ENCODE data around the gene UNK. TPM values are rescaled to one million over a fixed set of nuclear protein-coding genes. Genes with fewer than 3 reads are reported as not detected.

The UNK gene
- total RNA-seq, 6 donors from 2014 or later: 22.4 to 97.4 (median 31.4) TPM

DNA sequence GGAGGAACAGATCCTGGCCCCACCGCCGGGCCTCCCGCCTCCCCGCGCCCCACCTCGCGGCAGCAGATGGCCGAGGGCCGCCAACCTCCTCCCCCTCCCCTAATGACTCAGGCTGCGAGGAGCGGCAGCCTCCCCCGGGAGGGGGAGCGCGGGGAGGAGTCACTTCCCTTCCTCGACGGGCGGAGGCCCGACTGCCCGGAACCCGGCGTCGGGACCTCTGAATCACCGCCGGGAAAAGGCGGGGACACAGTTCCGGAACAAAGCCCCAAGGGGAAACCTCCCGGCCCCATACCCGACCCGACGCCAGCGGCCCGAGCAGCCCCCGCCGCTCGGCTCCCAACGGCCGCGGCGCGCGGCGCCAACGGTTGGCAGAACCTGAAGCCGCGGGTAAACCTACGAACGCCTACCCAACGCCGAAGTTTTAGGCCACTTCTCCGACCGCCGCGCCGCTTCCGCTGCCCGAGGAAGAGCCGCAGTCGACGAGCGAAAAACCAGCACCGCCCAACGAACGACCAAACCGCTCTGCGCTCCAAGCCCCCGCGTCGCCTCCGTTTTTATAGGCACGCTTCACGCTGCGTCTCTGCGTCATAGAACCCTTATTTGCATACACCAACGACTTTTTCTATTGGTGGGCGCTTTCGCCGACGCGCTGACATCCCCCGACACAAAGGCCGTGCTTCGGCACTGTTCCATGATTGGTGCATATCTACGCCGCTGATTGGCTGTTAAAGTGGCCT lies 5.2 kb upstream of the UNK start:
- Histone ChIP-seq H3K36me3 (peaks cover 11 to 47% (median 20%) of the 10 kb centered on the region in 4 donors), H3K4me1 (peaks cover 37 to 61% (median 45%) of the 10 kb centered on the region in 4 donors), H3K27ac (peak overlapping the region; percentile 95 to 99 (median 99)), H3K9me3 (no peaks in the 10 kb centered on the region), H3K27me3 (no peaks in the 10 kb centered on the region), H3K4me3 (peak overlapping the region; percentile 89 to 97 (median 90))
- TF ChIP-seq POLR2AphosphoS5 (IDR thresholded peaks at IDR 0.05): peak; percentile 100
- TF ChIP-seq CTCF (IDR thresholded peaks at IDR 0.05): peak in 2 of 6 experiments; percentile 18 to 50
- peak in 3 of 4 donors; percentile 96 to 97 (median 96) for TF ChIP-seq EP300 (IDR thresholded peaks at IDR 0.05)
- peak; percentile 100 for TF ChIP-seq POLR2A (IDR thresholded peaks at IDR 0.05)
- 0% methylated on average over 18 to 44 of the region's 84 CpGs for WGBS, 2 donors
- ATAC-seq (ENCODE audit: low FRiP score in 2 of 2) (peak; percentile 88 to 93), DNase-seq (peak; percentile 95)

DNA sequence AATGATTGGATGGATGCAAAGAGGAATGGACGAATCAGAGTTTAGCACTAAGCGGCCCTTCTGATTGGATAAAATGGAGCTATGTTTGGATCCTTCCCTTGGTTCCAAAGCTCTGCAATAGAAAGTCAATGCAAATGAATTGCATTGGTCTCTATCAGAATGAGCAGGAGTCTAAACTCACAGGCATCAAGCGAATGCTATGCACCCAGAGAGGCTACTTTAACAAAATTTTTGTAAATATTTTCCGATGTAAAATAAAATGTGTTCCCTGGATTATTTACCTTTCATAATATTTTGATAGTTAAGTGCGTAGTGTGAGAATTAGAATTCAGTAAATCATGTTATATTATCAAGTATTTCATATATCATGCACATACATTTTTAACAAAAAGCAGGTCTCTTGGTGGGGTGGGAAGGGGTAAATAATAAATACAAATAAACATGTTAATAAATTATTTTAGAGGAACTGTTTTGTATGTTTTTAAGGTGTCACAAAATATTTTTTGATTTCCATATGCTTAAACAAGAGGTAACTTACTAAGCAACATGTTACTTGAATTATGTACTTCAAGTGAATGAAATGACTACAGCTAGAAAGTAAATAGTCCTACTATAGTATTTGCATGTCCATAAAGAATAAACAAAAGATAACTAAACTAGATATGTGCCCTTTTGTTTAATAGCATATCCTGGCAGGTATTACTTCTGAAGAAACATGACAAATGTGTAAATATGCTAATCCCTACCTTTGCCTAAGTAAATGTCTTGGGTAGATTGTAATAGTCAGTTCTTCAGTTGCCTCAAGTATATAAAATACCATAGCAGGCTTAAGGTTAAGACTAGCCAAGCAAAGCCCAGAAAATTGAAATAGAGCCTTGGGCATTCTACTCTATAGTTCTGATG lies 4.4 kb upstream of the UNK start:
- peak overlapping the region in 3 of 4 donors; percentile 99 for H3K27ac ChIP-seq
- DNase-seq (no peak), ATAC-seq (ENCODE audit: low FRiP score in 2 of 2) (no peak)
- no peaks in the 10 kb centered on the region for H3K27me3 ChIP-seq
- H3K9me3 ChIP-seq: no peaks in the 10 kb centered on the region
- peaks cover 37 to 62% (median 44%) of the 10 kb centered on the region in 4 donors for H3K4me1 ChIP-seq
- 21 to 23% methylated on average over 5 of the region's 5 CpGs for WGBS, 2 donors
- TF ChIP-seq EP300 (IDR thresholded peaks at IDR 0.05) (no peak), POLR2A (IDR thresholded peaks at IDR 0.05) (no peak), POLR2AphosphoS5 (IDR thresholded peaks at IDR 0.05) (no peak), CTCF (IDR thresholded peaks at IDR 0.05) (no peak)
- peak overlapping the region in 1 of 4 donors; percentile 89 for H3K4me3 ChIP-seq
- peaks cover 11 to 39% (median 18%) of the 10 kb centered on the region in 4 donors for H3K36me3 ChIP-seq

DNA sequence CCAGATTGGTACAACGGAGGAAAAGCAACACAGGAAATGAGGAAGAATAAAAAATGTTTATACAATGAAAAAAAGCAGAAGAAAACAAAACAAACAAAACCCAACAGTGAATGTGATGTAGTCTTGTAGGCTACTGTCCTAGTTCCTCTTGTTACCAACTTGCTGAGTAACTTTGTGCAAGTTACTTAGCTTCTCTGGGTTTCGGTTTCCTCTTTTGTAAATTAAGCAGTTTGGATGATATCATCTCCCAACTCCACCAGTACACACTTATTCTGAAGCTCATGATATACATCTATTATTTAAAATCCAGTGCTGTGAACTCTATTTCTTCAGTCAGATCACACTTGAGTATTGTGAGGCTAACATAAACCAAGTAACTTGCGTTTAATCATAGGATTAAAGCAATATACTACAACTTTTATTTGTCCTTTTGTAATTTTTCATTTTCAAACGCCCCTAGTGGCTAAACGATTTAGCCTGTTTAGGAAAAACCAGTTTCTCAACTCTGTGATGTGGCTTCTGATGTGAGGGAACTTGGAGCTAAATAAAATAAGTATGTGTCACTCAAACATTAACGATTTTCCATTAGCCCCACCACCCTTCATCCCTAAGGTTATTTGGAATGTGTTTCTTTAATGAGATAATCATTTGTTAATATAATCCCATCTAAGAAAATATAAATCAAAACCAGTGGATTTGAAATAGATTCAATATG lies 1.4 kb upstream of the UNK start:
- Histone ChIP-seq H3K9me3 (no peaks in the 10 kb centered on the region), H3K4me3 (peak overlapping the region in 2 of 4 donors; percentile 26 to 64), H3K27me3 (no peaks in the 10 kb centered on the region), H3K4me1 (peaks cover 33 to 57% (median 38%) of the 10 kb centered on the region in 4 donors), H3K27ac (peak overlapping the region; percentile 99 to 100 (median 99)), H3K36me3 (peaks cover 5 to 9% (median 8%) of the 10 kb centered on the region in 4 donors)
- peak in 1 of 2 donors; percentile 46 for TF ChIP-seq POLR2AphosphoS5 (IDR thresholded peaks at IDR 0.05)
- TF ChIP-seq POLR2A (IDR thresholded peaks at IDR 0.05): no peak
- TF ChIP-seq EP300 (IDR thresholded peaks at IDR 0.05): no peak
- TF ChIP-seq CTCF (IDR thresholded peaks at IDR 0.05): peak; percentile 65 to 87 (median 74)
- ATAC-seq (ENCODE audit: low FRiP score in 2 of 2): no peak
- DNase-seq: no peak
- 4 to 6% methylated on average over 6 of the region's 6 CpGs for WGBS, 2 donors

DNA sequence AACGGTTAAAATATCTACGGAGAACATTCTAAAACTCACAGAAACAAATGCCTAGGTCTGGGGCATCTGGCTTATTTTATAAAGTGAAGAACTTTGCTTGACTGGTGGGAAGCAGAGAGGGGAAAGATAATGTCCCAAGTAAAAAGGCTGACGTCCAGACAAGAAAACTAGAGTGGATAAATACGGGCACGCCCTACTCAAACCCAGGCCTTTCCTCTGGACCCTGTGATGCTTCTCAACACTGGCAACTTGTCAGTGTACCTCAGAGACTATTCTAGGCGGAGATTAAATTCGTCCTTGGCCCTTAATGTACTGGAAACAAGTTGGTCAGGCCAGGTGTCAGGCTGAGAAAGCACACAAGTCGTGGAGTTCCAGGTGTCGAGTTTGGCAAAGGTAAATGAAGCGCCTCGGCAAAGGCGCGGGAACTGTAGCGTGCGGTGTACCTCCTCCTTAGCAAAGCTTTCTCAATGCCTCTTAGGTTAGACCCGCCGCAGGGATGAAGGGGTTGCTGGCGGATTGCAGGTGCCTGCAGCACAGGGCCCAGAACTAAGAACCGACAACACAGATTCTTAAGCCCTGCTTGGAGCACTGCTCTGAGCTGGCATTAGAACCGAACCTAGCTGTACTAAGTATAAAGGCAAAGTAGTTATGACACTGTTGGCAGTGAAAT lies 668 bp upstream of the UNK start:
- H3K4me3 ChIP-seq: peak overlapping the region in 3 of 4 donors; percentile 53 to 69 (median 64)
- no peaks in the 10 kb centered on the region for H3K27me3 ChIP-seq
- DNase-seq: peak; percentile 14 to 45
- peak in 1 of 2 donors; percentile 0 for ATAC-seq (ENCODE audit: low FRiP score in 2 of 2)
- no peaks in the 10 kb centered on the region for H3K9me3 ChIP-seq
- WGBS, 2 donors: 54 to 68% methylated on average over 17 to 20 of the region's 20 CpGs
- peaks cover 0 to 2% (median under 1%) of the 10 kb centered on the region in 4 donors for H3K36me3 ChIP-seq
- H3K27ac ChIP-seq: peak overlapping the region; percentile 99 to 100 (median 99)
- TF ChIP-seq POLR2A (IDR thresholded peaks at IDR 0.05) (peak in 1 of 4 donors; percentile 15), CTCF (IDR thresholded peaks at IDR 0.05) (no peak)
- H3K4me1 ChIP-seq: peaks cover 37 to 58% (median 38%) of the 10 kb centered on the region in 4 donors

Data from upper lobe of left lung (tissue), 6 donors.